HG03135 (cell line): ENCODE data around the gene EPHA2.

Experiments
- ATAC-seq: cut with Tn5 transposase; IDR thresholded peaks from one replicate; pipeline ENCODE4 v1.9.1; 2021; ENCODE audit warnings: mild to moderate bottlenecking, moderate library complexity; ENCODE audit not compliant: unreplicated experiment

EPHA2 gene

GRCh38 chr1:16184557-16185303, 28.9 kb upstream of the EPHA2 start:
- ATAC-seq = no peak

- ATAC-seq = no peak
These were observed 28.1 kb upstream of the EPHA2 start for GRCh38 chr1:16183765-16184556.

GRCh38 chr1:16183179-16183578, 27.3 kb upstream of the EPHA2 start:
- ATAC-seq = no peak

- ATAC-seq = no peak
These were observed 26.2 kb upstream of the EPHA2 start for GRCh38 chr1:16181887-16182719.

- no peak for ATAC-seq
These were observed 24.5 kb upstream of the EPHA2 start for GRCh38 chr1:16180291-16180824.

GRCh38 chr1:16178596-16179497, 23.0 kb upstream of the EPHA2 start:
- no peak for ATAC-seq

- ATAC-seq = no peak
These were observed 21.4 kb upstream of the EPHA2 start for GRCh38 chr1:16177306-16177705.

- no peak for ATAC-seq
These were observed 20.8 kb upstream of the EPHA2 start for GRCh38 chr1:16176653-16177052.

GRCh38 chr1:16175610-16176553, 20.0 kb upstream of the EPHA2 start:
- no peak for ATAC-seq

GRCh38 chr1:16174886-16175598, 19.2 kb upstream of the EPHA2 start:
- ATAC-seq = no peak

- ATAC-seq = no peak
These were observed 18.5 kb upstream of the EPHA2 start for GRCh38 chr1:16174261-16174868.

- ATAC-seq = no peak
These were observed 17.8 kb upstream of the EPHA2 start for GRCh38 chr1:16173447-16174260.

GRCh38 chr1:16172964-16173446, 17.1 kb upstream of the EPHA2 start:
- ATAC-seq = no peak

GRCh38 chr1:16172218-16172830, 16.5 kb upstream of the EPHA2 start:
- no peak for ATAC-seq

GRCh38 chr1:16171314-16172151, 15.7 kb upstream of the EPHA2 start:
- ATAC-seq = no peak

GRCh38 chr1:16170283-16170673, 14.4 kb upstream of the EPHA2 start:
- ATAC-seq = no peak
